WTC11 (cell line): ENCODE data around the gene COPS7A. TPM values are rescaled to one million over a fixed set of nuclear protein-coding genes. Genes with fewer than 3 reads are reported as not detected.

ENCODE experiments used
- ATAC-seq: fragments of 200-7000 bp; cut with Tn5 transposase; 2 replicates; pipeline ENCODE4 v1.10.0; 2021; ENCODE audit warnings: mild to moderate bottlenecking, moderate library complexity
- CTCF ChIA-PET: fragments of 300-600 bp; sonication (Branson Sonifier 250); formaldehyde crosslinking; loops from one replicate; lab custom pipeline; 2021; ENCODE audit warnings: antibody characterized with exemption; lab: Charles Lee
- POLR2A ChIA-PET: fragments of 350-600 bp; sonication (Branson Sonifier 250); formaldehyde crosslinking; loops from one replicate; lab custom pipeline; 2021; ENCODE audit warnings: antibody characterized with exemption; lab: Charles Lee
- DNase-seq: peaks from one replicate; pipeline ENCODE4 v3.0.0; 2021; ENCODE audit warnings: low spot score
- H3K27ac Mint-ChIP-seq: 2 replicates; pipeline ENCODE4 v1.8.0; 2021; ENCODE audit warnings: mixed read lengths
- H3K27me3 Mint-ChIP-seq: 2 replicates; pipeline ENCODE4 v1.8.0; 2021; ENCODE audit warnings: low read depth, mild to moderate bottlenecking, moderate library complexity, mixed read lengths
- H3K36me3 Mint-ChIP-seq: 2 replicates; pipeline ENCODE4 v1.8.0; 2021; ENCODE audit warnings: mixed read lengths
- H3K4me1 Mint-ChIP-seq: 2 replicates; pipeline ENCODE4 v1.8.0; 2022; ENCODE audit warnings: mixed read lengths
- H3K4me3 Mint-ChIP-seq: 2 replicates; pipeline ENCODE4 v1.8.0; 2021; ENCODE audit warnings: mild to moderate bottlenecking, moderate library complexity, mixed read lengths
- H3K9me3 Mint-ChIP-seq: 2 replicates; pipeline ENCODE4 v1.8.0; 2021; ENCODE audit warnings: mixed read lengths
- FOXJ3 ChIP-seq: sonication (generic); formaldehyde crosslinking; IDR thresholded peaks from 2 replicates; pipeline ENCODE4 v1.9.0; 2021; ENCODE audit warnings: missing genetic modification reagents, mild to moderate bottlenecking, borderline replicate concordance
- GABPB1 ChIP-seq: sonication (generic); formaldehyde crosslinking; IDR thresholded peaks from 2 replicates; pipeline ENCODE4 v1.8.1; 2023; ENCODE audit warnings: mild to moderate bottlenecking, missing genetic modification reagents
- HMGA2 ChIP-seq: fragments of 250-450 bp; sonication (Bioruptor Pico); IDR thresholded peaks from 2 replicates; pipeline ENCODE4 v1.4.0; 2021; ENCODE audit warnings: mild to moderate bottlenecking, moderate library complexity
- NFATC4 ChIP-seq: fragments of 250-450 bp; sonication (Bioruptor Pico); IDR thresholded peaks from 2 replicates; pipeline ENCODE4 v1.9.0; 2021; ENCODE audit warnings: mild to moderate bottlenecking
- SMAD3 ChIP-seq: sonication (generic); formaldehyde crosslinking; IDR thresholded peaks from 2 replicates; pipeline ENCODE4 v1.8.0; 2022; ENCODE audit warnings: missing genetic modification reagents, mild to moderate bottlenecking, borderline replicate concordance
- TCF7 ChIP-seq: sonication (generic); formaldehyde crosslinking; IDR thresholded peaks from 2 replicates; pipeline ENCODE4 v1.8.0; 2022; ENCODE audit warnings: mild to moderate bottlenecking, low read depth, missing genetic modification reagents, moderate library complexity
- ZNF317 ChIP-seq: sonication (generic); formaldehyde crosslinking; IDR thresholded peaks from 2 replicates; pipeline ENCODE4 v1.8.1; 2023; ENCODE audit warnings: low read depth, mild to moderate bottlenecking, moderate library complexity, missing genetic modification reagents, borderline replicate concordance
- ZNF416 ChIP-seq: fragments of 250-450 bp; sonication (Bioruptor Pico); IDR thresholded peaks from 2 replicates; pipeline ENCODE4 v1.9.0; 2021; ENCODE audit warnings: mild to moderate bottlenecking, inconsistent platforms
- total RNA-seq: library from RNA; stranded (reverse); gene quantifications from 3 replicates; pipeline ENCODE4 v1.2.3, GENCODE V29; 2021
- TF ChIP-seq, protein P1 (sequence below): sonication (generic); formaldehyde crosslinking; IDR thresholded peaks from 2 replicates; pipeline ENCODE4 v1.8.1; 2022; ENCODE audit warnings: mild to moderate bottlenecking, missing genetic modification reagents, moderate library complexity, borderline replicate concordance
- TF ChIP-seq, protein P2 (sequence below): fragments of 200-600 bp; IDR thresholded peaks from 2 replicates; pipeline ENCODE4 v1.8.0; 2022; ENCODE audit warnings: antibody characterized with exemption
- TF ChIP-seq, protein P3 (sequence below): sonication (generic); formaldehyde crosslinking; IDR thresholded peaks from 2 replicates; pipeline ENCODE4 v1.8.0; 2022; ENCODE audit warnings: mild to moderate bottlenecking, missing genetic modification reagents
- TF ChIP-seq, protein P4 (sequence below): sonication (generic); formaldehyde crosslinking; IDR thresholded peaks from 2 replicates; pipeline ENCODE4 v1.8.0; 2023; ENCODE audit warnings: missing genetic modification reagents, mild to moderate bottlenecking, borderline replicate concordance
- TF ChIP-seq, protein P5 (sequence below): fragments of 250-450 bp; sonication (Bioruptor Pico); IDR thresholded peaks from 2 replicates; pipeline ENCODE4 v1.8.0; 2021; ENCODE audit warnings: mild to moderate bottlenecking
- TF ChIP-seq, protein P6 (sequence below): sonication (generic); formaldehyde crosslinking; IDR thresholded peaks from 2 replicates; pipeline ENCODE4 v1.8.1; 2023; ENCODE audit warnings: mild to moderate bottlenecking, moderate library complexity, missing genetic modification reagents
- TF ChIP-seq, protein P7 (sequence below): fragments of 250-450 bp; sonication (Bioruptor Pico); conservative IDR thresholded peaks from 2 replicates; pipeline ENCODE4 v1.9.0; 2021; ENCODE audit warnings: mild to moderate bottlenecking

Gene COPS7A
- total RNA-seq, 1 experiment from 2014 or later: 41.4 TPM

DNA sequence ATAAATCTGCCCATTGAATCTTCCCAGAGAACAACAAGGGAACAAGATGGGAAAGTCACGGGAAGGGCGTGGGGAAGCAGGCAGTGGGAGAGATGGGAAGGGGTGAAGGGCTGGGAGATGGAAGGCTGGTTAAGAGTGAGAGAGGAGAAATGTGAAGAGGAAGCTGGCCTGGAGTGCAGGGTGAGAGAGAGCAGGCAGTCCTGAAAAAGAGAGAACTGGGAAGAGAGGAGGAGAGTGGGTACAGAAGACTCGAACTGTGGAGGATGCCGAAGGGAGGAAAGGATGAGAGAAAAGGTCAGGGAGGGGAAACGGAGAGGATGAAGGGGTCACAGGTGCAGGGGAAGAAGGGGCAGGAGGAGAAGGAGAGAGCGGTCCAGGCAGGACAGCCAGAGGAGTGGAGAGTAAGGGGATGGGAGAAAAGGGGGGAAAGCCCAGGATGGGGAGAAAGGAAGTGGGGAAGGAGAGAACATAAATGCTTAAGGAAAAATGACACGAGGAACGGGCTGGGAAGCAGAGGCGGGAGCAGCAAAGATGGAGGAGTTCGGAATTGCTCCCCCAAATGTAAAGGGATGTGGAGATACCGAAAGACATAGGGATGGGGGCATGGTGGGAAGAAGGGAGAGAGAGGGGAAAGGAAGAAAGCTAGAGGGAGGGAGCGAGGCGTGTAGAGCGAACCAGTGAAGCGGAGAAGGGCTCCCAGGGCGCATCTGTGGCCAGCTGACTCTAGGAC, 24.4 kb upstream of the COPS7A start:
- H3K4me3 Mint-ChIP-seq: peak overlapping the region; percentile 83
- POLR2A ChIA-PET: interaction anchor here (0.6 to 1.7 kb wide), 3 partner anchors 10 to 89 kb away, joined by 3 to 7 read pairs (median 4); partner anchors contain the start of gene ZNF384
- H3K36me3 Mint-ChIP-seq: no peaks in the 10 kb centered on the region
- ATAC-seq (no peak; the same call in 1 of the 2 replicates), DNase-seq (no peak)
- H3K27me3 Mint-ChIP-seq: peaks cover 57% of the 10 kb centered on the region
- no peak for TF ChIP-seq SMAD3
- TF ChIP-seq HMGA2: no peak
- TF ChIP-seq, protein P1, sequence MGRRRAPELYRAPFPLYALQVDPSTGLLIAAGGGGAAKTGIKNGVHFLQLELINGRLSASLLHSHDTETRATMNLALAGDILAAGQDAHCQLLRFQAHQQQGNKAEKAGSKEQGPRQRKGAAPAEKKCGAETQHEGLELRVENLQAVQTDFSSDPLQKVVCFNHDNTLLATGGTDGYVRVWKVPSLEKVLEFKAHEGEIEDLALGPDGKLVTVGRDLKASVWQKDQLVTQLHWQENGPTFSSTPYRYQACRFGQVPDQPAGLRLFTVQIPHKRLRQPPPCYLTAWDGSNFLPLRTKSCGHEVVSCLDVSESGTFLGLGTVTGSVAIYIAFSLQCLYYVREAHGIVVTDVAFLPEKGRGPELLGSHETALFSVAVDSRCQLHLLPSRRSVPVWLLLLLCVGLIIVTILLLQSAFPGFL: no peak
- TF ChIP-seq TCF7: no peak
- TF ChIP-seq, protein P2, sequence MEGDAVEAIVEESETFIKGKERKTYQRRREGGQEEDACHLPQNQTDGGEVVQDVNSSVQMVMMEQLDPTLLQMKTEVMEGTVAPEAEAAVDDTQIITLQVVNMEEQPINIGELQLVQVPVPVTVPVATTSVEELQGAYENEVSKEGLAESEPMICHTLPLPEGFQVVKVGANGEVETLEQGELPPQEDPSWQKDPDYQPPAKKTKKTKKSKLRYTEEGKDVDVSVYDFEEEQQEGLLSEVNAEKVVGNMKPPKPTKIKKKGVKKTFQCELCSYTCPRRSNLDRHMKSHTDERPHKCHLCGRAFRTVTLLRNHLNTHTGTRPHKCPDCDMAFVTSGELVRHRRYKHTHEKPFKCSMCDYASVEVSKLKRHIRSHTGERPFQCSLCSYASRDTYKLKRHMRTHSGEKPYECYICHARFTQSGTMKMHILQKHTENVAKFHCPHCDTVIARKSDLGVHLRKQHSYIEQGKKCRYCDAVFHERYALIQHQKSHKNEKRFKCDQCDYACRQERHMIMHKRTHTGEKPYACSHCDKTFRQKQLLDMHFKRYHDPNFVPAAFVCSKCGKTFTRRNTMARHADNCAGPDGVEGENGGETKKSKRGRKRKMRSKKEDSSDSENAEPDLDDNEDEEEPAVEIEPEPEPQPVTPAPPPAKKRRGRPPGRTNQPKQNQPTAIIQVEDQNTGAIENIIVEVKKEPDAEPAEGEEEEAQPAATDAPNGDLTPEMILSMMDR: no peak
- TF ChIP-seq, protein P3, sequence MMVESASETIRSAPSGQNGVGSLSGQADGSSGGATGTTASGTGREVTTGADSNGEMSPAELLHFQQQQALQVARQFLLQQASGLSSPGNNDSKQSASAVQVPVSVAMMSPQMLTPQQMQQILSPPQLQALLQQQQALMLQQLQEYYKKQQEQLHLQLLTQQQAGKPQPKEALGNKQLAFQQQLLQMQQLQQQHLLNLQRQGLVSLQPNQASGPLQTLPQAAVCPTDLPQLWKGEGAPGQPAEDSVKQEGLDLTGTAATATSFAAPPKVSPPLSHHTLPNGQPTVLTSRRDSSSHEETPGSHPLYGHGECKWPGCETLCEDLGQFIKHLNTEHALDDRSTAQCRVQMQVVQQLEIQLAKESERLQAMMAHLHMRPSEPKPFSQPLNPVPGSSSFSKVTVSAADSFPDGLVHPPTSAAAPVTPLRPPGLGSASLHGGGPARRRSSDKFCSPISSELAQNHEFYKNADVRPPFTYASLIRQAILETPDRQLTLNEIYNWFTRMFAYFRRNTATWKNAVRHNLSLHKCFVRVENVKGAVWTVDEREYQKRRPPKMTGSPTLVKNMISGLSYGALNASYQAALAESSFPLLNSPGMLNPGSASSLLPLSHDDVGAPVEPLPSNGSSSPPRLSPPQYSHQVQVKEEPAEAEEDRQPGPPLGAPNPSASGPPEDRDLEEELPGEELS (CRISPR knock-in tag): no peak
- TF ChIP-seq, protein P4, sequence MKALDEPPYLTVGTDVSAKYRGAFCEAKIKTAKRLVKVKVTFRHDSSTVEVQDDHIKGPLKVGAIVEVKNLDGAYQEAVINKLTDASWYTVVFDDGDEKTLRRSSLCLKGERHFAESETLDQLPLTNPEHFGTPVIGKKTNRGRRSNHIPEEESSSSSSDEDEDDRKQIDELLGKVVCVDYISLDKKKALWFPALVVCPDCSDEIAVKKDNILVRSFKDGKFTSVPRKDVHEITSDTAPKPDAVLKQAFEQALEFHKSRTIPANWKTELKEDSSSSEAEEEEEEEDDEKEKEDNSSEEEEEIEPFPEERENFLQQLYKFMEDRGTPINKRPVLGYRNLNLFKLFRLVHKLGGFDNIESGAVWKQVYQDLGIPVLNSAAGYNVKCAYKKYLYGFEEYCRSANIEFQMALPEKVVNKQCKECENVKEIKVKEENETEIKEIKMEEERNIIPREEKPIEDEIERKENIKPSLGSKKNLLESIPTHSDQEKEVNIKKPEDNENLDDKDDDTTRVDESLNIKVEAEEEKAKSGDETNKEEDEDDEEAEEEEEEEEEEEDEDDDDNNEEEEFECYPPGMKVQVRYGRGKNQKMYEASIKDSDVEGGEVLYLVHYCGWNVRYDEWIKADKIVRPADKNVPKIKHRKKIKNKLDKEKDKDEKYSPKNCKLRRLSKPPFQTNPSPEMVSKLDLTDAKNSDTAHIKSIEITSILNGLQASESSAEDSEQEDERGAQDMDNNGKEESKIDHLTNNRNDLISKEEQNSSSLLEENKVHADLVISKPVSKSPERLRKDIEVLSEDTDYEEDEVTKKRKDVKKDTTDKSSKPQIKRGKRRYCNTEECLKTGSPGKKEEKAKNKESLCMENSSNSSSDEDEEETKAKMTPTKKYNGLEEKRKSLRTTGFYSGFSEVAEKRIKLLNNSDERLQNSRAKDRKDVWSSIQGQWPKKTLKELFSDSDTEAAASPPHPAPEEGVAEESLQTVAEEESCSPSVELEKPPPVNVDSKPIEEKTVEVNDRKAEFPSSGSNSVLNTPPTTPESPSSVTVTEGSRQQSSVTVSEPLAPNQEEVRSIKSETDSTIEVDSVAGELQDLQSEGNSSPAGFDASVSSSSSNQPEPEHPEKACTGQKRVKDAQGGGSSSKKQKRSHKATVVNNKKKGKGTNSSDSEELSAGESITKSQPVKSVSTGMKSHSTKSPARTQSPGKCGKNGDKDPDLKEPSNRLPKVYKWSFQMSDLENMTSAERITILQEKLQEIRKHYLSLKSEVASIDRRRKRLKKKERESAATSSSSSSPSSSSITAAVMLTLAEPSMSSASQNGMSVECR (CRISPR knock-in tag): no peak
- no peak for TF ChIP-seq GABPB1 (CRISPR knock-in tag)
- TF ChIP-seq NFATC4 (CRISPR knock-in tag): no peak
- TF ChIP-seq ZNF416 (CRISPR knock-in tag): no peak
- TF ChIP-seq, protein P5, sequence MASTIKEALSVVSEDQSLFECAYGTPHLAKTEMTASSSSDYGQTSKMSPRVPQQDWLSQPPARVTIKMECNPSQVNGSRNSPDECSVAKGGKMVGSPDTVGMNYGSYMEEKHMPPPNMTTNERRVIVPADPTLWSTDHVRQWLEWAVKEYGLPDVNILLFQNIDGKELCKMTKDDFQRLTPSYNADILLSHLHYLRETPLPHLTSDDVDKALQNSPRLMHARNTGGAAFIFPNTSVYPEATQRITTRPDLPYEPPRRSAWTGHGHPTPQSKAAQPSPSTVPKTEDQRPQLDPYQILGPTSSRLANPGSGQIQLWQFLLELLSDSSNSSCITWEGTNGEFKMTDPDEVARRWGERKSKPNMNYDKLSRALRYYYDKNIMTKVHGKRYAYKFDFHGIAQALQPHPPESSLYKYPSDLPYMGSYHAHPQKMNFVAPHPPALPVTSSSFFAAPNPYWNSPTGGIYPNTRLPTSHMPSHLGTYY: no peak
- H3K27ac Mint-ChIP-seq: no peak overlapping the region
- peaks cover 31% of the 10 kb centered on the region for H3K4me1 Mint-ChIP-seq
- CTCF ChIA-PET: interaction anchor here (0.6 to 3.1 kb wide), 11 partner anchors 8 to 173 kb away, joined by 4 to 49 read pairs (median 6); partner anchors contain the start of genes COPS7A, SPSB2 and ZNF384
- H3K9me3 Mint-ChIP-seq: no peaks in the 10 kb centered on the region

DNA sequence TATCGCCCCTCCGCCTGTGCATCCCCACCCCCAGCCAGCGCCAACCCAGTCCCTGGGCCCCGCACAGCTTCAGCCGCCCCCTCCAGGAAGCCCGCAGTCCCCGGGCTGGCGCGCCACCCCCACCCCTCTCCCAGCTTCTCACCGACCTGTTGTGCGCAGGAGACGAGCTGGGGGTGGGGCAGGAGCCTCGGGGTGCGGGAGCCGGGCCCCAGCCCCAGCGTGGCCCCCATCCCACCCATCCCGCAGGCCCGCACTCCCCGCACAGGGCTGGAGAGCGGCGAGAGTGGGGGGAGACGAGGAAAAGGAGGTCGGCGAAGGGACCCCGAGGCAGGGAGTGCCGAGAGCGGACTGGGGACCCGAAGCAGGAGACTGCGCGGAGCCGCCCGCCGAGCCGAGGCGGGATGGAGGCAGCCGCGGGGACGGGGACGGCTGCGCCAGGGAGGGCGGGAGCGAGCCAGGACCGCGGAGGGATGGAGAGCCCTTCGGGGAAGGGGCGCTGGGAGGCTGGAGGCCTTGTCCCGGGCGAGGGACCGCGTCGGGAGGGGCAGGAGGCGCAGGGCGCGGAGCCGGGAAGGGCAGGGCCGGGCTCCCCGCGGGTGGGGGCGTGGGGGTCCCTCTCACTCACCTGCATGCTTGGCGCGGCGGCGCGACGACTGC, 23.7 kb upstream of the COPS7A start:
- POLR2A ChIA-PET: interaction anchor here (0.6 to 1.7 kb wide), 4 partner anchors 11 to 88 kb away, joined by 3 to 7 read pairs (median 4); partner anchors contain the start of gene ZNF384
- CTCF ChIA-PET: interaction anchor here (0.6 to 3.1 kb wide), 10 partner anchors 9 to 261 kb away, joined by 3 to 49 read pairs (median 5); partner anchors contain the start of genes COPS7A, SPSB2 and ZNF384

More for the DNA sequence above, 23.7 kb upstream of the COPS7A start:
- peak; percentile 66 for DNase-seq
- Mint-ChIP-seq H3K27ac (no peak overlapping the region), H3K36me3 (no peaks in the 10 kb centered on the region)
- ATAC-seq: peak; percentile 52
- no peak for TF ChIP-seq FOXJ3
- TF ChIP-seq, protein P6, sequence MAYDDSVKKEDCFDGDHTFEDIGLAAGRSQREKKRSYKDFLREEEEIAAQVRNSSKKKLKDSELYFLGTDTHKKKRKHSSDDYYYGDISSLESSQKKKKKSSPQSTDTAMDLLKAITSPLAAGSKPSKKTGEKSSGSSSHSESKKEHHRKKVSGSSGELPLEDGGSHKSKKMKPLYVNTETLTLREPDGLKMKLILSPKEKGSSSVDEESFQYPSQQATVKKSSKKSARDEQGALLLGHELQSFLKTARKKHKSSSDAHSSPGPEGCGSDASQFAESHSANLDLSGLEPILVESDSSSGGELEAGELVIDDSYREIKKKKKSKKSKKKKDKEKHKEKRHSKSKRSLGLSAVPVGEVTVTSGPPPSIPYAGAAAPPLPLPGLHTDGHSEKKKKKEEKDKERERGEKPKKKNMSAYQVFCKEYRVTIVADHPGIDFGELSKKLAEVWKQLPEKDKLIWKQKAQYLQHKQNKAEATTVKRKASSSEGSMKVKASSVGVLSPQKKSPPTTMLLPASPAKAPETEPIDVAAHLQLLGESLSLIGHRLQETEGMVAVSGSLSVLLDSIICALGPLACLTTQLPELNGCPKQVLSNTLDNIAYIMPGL (CRISPR knock-in tag): peak; percentile 74
- TF ChIP-seq, protein P7, sequence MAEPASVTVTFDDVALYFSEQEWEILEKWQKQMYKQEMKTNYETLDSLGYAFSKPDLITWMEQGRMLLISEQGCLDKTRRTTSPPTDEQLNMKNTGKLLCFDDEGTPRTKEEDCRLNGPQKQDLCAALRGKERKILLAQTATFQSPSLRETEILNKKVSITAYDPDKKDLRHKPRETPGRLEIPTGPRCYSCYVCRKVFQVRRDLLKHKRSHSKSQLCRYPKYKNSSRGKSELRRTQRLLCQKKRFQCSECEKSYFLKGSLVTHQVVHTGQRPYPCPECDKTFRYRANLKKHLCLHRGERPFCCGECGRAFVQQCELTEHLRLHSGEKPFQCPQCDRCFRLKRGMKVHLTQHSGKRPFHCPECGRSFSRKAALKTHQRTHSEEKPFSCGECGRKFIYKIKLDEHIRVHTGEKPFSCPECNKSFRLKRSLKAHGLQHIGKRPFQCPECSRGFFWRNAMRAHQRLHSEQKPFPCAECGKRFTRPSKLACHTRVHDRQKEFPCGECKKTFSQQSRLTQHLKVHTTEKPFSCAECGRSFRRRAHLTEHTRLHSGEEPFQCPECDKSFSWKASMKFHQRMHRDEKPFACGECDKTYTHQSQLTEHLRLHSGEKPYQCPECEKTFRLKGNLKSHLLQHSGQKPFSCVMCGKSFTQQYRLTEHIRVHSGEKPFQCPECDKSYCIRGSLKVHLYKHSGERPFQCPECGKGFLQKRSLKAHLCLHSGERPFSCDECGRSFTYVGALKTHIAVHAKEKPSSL (CRISPR knock-in tag): no peak
- peak; percentile 25; the same call in 1 of the 2 replicates for TF ChIP-seq ZNF317
- TF ChIP-seq SMAD3: no peak
- TF ChIP-seq, all 79 proteins: peak for 2
- Mint-ChIP-seq H3K9me3 (no peaks in the 10 kb centered on the region), H3K27me3 (peaks cover 64% of the 10 kb centered on the region), H3K4me1 (peaks cover 31% of the 10 kb centered on the region), H3K4me3 (peak overlapping the region; percentile 83)
